ENCODE data around the gene TCIRG1. TPM values are rescaled to one million over a fixed set of nuclear protein-coding genes. Genes with fewer than 3 reads are reported as not detected.

TCIRG1 gene
- total RNA-seq, 1 donor from 2014 or later: 121 TPM

GRCh38 chr11:68009391-68010089 is 29.3 kb upstream of the TCIRG1 start:
- Histone ChIP-seq H3K27ac (peak overlapping the region; percentile 85), H3K9me3 (no peaks in the 10 kb centered on the region), H3K4me1 (peaks cover 70% of the 10 kb centered on the region), H3K4me3 (peak overlapping the region; percentile 44 to 47), H3K27me3 (no peaks in the 10 kb centered on the region), H3K36me3 (no peaks in the 10 kb centered on the region)
- intact Hi-C loops (cut with DNase I): no loop called here
- DNase-seq (ENCODE audit: extremely low spot score in 2 of 2): no peak
- TF ChIP-seq POLR2A (IDR thresholded peaks at IDR 0.05) (no peak), POLR2AphosphoS5 (IDR thresholded peaks at IDR 0.05; ENCODE audit: insufficient read depth in 1 of 2, low read depth in 1 of 2) (no peak), CTCF (IDR thresholded peaks at IDR 0.05) (no peak)

DNA sequence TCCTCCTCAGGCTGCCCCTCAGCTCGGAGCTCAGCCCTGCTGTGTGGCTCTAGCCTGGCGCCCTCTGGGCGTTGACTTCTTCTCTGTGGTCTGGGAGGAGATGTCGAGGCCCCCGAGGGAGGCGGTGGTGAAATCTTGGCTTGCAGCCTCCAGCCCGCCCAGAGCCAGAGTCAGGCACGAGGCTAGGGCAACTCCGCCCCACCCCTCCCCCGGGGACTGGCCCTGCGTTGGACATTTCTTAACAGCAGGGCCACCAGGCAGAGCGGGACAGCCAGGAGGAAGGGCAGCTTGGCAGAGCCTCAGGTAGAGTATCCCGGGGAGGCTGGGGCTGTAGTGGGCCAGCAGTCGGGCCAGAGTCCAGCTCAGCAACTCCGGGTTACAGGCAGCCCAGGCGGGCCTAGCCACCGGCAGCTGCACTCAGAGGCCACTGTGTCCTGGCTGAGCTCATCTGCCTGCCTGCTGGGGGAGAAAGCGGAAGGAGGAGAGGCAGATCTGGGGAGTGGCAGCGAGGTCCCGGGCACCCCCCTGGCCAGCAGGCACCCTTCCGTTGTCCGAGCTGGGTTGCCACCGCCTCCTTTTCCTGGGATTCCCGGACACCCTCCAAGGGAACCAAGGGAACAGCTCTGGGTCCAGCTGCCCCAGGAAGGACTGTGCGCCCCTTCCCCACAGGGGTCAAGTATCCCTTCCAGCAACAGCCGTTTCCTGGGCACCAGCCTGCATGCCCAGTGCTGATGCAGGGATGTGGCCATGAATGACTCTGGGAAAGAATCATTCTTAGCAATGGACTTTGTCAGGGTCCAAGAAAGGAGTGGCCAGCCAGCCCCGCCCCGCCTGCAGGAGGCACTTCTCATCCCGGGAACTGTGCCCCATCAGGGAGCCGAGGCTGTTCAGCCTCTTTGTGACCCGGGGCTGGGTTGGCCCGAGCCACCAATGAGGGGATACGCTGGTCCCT is 28.5 kb upstream of the TCIRG1 start, which contains the start of gene ALDH3B1:
Gene ALDH3B1, plus strand, starts transcription at position 238 of the 952 bp plus-strand sequence. CDS start 4,971 bp downstream, outside the sequence.
- H3K27me3 ChIP-seq: no peaks in the 10 kb centered on the region
- H3K4me1 ChIP-seq: peaks cover 75% of the 10 kb centered on the region
- TF ChIP-seq CTCF (IDR thresholded peaks at IDR 0.05) (no peak), POLR2A (IDR thresholded peaks at IDR 0.05) (no peak), POLR2AphosphoS5 (IDR thresholded peaks at IDR 0.05; ENCODE audit: insufficient read depth in 1 of 2, low read depth in 1 of 2) (peak; percentile 42 to 92)
- no peaks in the 10 kb centered on the region for H3K36me3 ChIP-seq
- no peak for DNase-seq (ENCODE audit: extremely low spot score in 2 of 2)
- peak within 1 kb of the TSS; percentile 85 for H3K27ac ChIP-seq
- H3K4me3 ChIP-seq: peak within 1 kb of the TSS; percentile 44 to 47
- H3K9me3 ChIP-seq: no peaks in the 10 kb centered on the region
- intact Hi-C loops (cut with DNase I): no loop called here

- Histone ChIP-seq H3K27me3 (no peaks in the 10 kb centered on the region), H3K36me3 (no peaks in the 10 kb centered on the region), H3K27ac (peak overlapping the region; percentile 85), H3K4me1 (peaks cover 76% of the 10 kb centered on the region), H3K9me3 (no peaks in the 10 kb centered on the region), H3K4me3 (peak overlapping the region; percentile 44 to 47)
- TF ChIP-seq POLR2A (IDR thresholded peaks at IDR 0.05) (no peak), CTCF (IDR thresholded peaks at IDR 0.05) (no peak), POLR2AphosphoS5 (IDR thresholded peaks at IDR 0.05; ENCODE audit: insufficient read depth in 1 of 2, low read depth in 1 of 2) (no peak)
- intact Hi-C loops (cut with DNase I): no loop called here
- DNase-seq (ENCODE audit: extremely low spot score in 2 of 2): no peak
These were observed 27.5 kb upstream of the TCIRG1 start for GRCh38 chr11:68011051-68011943.

GRCh38 chr11:68012044-68012842 is 26.6 kb upstream of the TCIRG1 start:
- TF ChIP-seq POLR2AphosphoS5 (IDR thresholded peaks at IDR 0.05; ENCODE audit: insufficient read depth in 1 of 2, low read depth in 1 of 2) (no peak), CTCF (IDR thresholded peaks at IDR 0.05) (no peak), POLR2A (IDR thresholded peaks at IDR 0.05) (no peak)
- Histone ChIP-seq H3K4me1 (peaks cover 86% of the 10 kb centered on the region), H3K27me3 (no peaks in the 10 kb centered on the region), H3K4me3 (no peak overlapping the region), H3K9me3 (no peaks in the 10 kb centered on the region), H3K36me3 (no peaks in the 10 kb centered on the region), H3K27ac (peak overlapping the region; percentile 85)
- intact Hi-C loops (cut with DNase I): no loop called here
- DNase-seq (ENCODE audit: extremely low spot score in 2 of 2): no peak
